Fibroblast of lung (primary cell): ENCODE results near the gene MFAP2. TPM values are rescaled to one million over a fixed set of nuclear protein-coding genes. Genes with fewer than 3 reads are reported as not detected.

Experiments used
- DNase-seq, 2 donors: peaks; one replicate each; pipeline versions ENCODE4 v3.0.0 to v3.0.0-alpha.2; 2010; ENCODE audit warnings: low read depth in 2 of 2
- H2AFZ ChIP-seq: 2 replicates; pipeline ENCODE4 v1.5.1; 2012; ENCODE audit warnings: low read length, control low read depth, inconsistent platforms
- H3K27ac ChIP-seq: 2 replicates; pipeline ENCODE4 v1.5.1; 2011; ENCODE audit warnings: low read length, control low read depth; ENCODE audit not compliant: insufficient read depth
- H3K27me3 ChIP-seq: 2 replicates; pipeline ENCODE4 v1.5.1; 2011; ENCODE audit warnings: mild to moderate bottlenecking, low read length; ENCODE audit not compliant: control insufficient read depth, insufficient read depth
- H3K36me3 ChIP-seq: 2 replicates; pipeline ENCODE4 v1.5.1; 2011; ENCODE audit warnings: low read length; ENCODE audit not compliant: control insufficient read depth, insufficient read depth
- H3K4me1 ChIP-seq: 2 replicates; pipeline ENCODE4 v1.5.1; 2011; ENCODE audit warnings: low read length; ENCODE audit not compliant: control insufficient read depth, insufficient read depth; ENCODE audit errors: extremely low read depth
- H3K4me2 ChIP-seq: 2 replicates; pipeline ENCODE4 v1.5.1; 2011; ENCODE audit warnings: low read length, control low read depth; ENCODE audit not compliant: insufficient read depth; ENCODE audit errors: extremely low read depth
- H3K4me3 ChIP-seq, 4 experiments: fragments of 200-600 bp in 1 of 4; sonication (generic) in 1 of 4; replicated peaks in 1 of 4; 2 replicates each; pipeline ENCODE4 v1.5.1; 2011 to 2016; ENCODE audit warnings: low read length in 4 of 4, low read depth in 3 of 4, mild to moderate bottlenecking in 3 of 4, control low read depth in 2 of 4, inconsistent platforms in 1 of 4, mixed read lengths in 1 of 4; ENCODE audit not compliant: insufficient read depth in 1 of 4; ENCODE audit errors: control extremely low read depth in 1 of 4
- H3K79me2 ChIP-seq: 2 replicates; pipeline ENCODE4 v1.5.1; 2012; ENCODE audit warnings: mild to moderate bottlenecking, low read length, inconsistent platforms; ENCODE audit not compliant: control insufficient read depth, insufficient read depth
- H3K9ac ChIP-seq: 2 replicates; pipeline ENCODE4 v1.5.1; 2011; ENCODE audit warnings: mild to moderate bottlenecking, low read length, control low read depth; ENCODE audit not compliant: insufficient read depth
- H3K9me3 ChIP-seq: 2 replicates; pipeline ENCODE4 v1.5.1; 2012; ENCODE audit warnings: low read depth, low read length; ENCODE audit not compliant: control insufficient read depth, insufficient read depth
- H4K20me1 ChIP-seq: 2 replicates; pipeline ENCODE4 v1.5.1; 2011; ENCODE audit warnings: low read length; ENCODE audit not compliant: control insufficient read depth, insufficient read depth; ENCODE audit errors: extremely low read depth
- CTCF ChIP-seq, 2 donors: IDR thresholded peaks in 1 of 2; conservative IDR thresholded peaks in 1 of 2; 1 replicate in 1 of 2; 2 replicates in 1 of 2; pipeline ENCODE4 v1.5.1; 2011 to 2012; ENCODE audit warnings: low read length in 2 of 2, control low read depth in 1 of 2, inconsistent platforms in 1 of 2, low read depth in 1 of 2, mild to moderate bottlenecking in 1 of 2
- EZH2 ChIP-seq: IDR thresholded peaks from 2 replicates; pipeline ENCODE4 v1.5.1; 2012; ENCODE audit warnings: low read length, control low read depth, mild to moderate bottlenecking; ENCODE audit errors: missing control alignments
- polyA plus RNA-seq, 2 donors: library from polyadenylated mRNA; depleted of rRNA in 1 of 2; stranded (reverse) in 1 of 2; unstranded in 1 of 2; fragments of >200 nt; gene quantifications; 2 replicates each; pipeline ENCODE4 v1.2.1, GENCODE V29; 2011 to 2012; ENCODE audit warnings: missing spikeins in 1 of 2
- total RNA-seq: library from RNA; depleted of rRNA; stranded (reverse); fragments of >200 nt; gene quantifications from 2 replicates; pipeline ENCODE4 v1.2.1, GENCODE V29; 2014

Gene MFAP2
- total and polyA plus RNA-seq, 2 donors (not counting 1 experiment from before 2014, with no cell fraction given) = 14.1 to 16.2 TPM

- H3K27me3 ChIP-seq = no peaks in the 10 kb centered on the region
- DNase-seq = no peak
- H3K79me2 ChIP-seq = no peaks in the 10 kb centered on the region
- TF ChIP-seq EZH2 (no peak), CTCF (conservative IDR thresholded peaks at IDR 0.05 in 1 of 2, IDR thresholded peaks at IDR 0.05 in 1 of 2; ENCODE audit: low read depth in 1 of 2, low read length in 2 of 2) (no peak)
- no peak overlapping the region for H2AFZ ChIP-seq
- no peaks in the 10 kb centered on the region for H3K9me3 ChIP-seq
- no peak overlapping the region for H3K9ac ChIP-seq
- H4K20me1 ChIP-seq = no peaks in the 10 kb centered on the region
- H3K27ac ChIP-seq = no peak overlapping the region
- H3K36me3 ChIP-seq = no peaks in the 10 kb centered on the region
- H3K4me2 ChIP-seq = no peak overlapping the region
- no peak overlapping the region for H3K4me3 ChIP-seq
- no peaks in the 10 kb centered on the region for H3K4me1 ChIP-seq
Observed at GRCh38 chr1:16925635-16926490, 54.6 kb downstream of the MFAP2 start.

GRCh38 chr1:16924919-16925477 lies 55.4 kb downstream of the MFAP2 start:
- Histone ChIP-seq H3K4me3 (no peak overlapping the region), H3K4me1 (no peaks in the 10 kb centered on the region), H3K36me3 (no peaks in the 10 kb centered on the region), H3K9me3 (no peaks in the 10 kb centered on the region), H3K4me2 (no peak overlapping the region), H3K79me2 (no peaks in the 10 kb centered on the region), H3K27ac (no peak overlapping the region), H4K20me1 (no peaks in the 10 kb centered on the region), H2AFZ (no peak overlapping the region), H3K9ac (no peak overlapping the region), H3K27me3 (no peaks in the 10 kb centered on the region)
- TF ChIP-seq CTCF (conservative IDR thresholded peaks at IDR 0.05 in 1 of 2, IDR thresholded peaks at IDR 0.05 in 1 of 2; ENCODE audit: low read depth in 1 of 2, low read length in 2 of 2) (no peak), EZH2 (no peak)
- no peak for DNase-seq

Other genes with a start within 250 kb of the MFAP2 start
- gene RNU1-4, start 240.1 kb downstream of the MFAP2 start, total RNA-seq = under 0.01 and 3,997 TPM in 2 replicates
- not detected in 2 replicates for gene RNU1-4, start 240.1 kb downstream of the MFAP2 start, polyA plus RNA-seq
- under 0.01 and 3,997 TPM in 2 replicates for gene RNU1-2, start 84.6 kb downstream of the MFAP2 start, total RNA-seq
- gene RNU1-2, start 84.6 kb downstream of the MFAP2 start, polyA plus RNA-seq = not detected in 2 replicates
- 20.3 and 22.3 TPM in 2 replicates for gene CROCC, start 58.7 kb downstream of the MFAP2 start, total RNA-seq
- gene CROCC, start 58.7 kb downstream of the MFAP2 start, polyA plus RNA-seq = 3.6 and 3.8 TPM in 2 replicates
- 7.7 and 10.9 TPM in 2 replicates for gene ATP13A2, start 31.3 kb upstream of the MFAP2 start, total RNA-seq
- gene ATP13A2, start 31.3 kb upstream of the MFAP2 start, polyA plus RNA-seq = 6.5 and 9.2 TPM in 2 replicates
- gene SDHB, start 73.4 kb upstream of the MFAP2 start, total RNA-seq = 157 and 170 TPM in 2 replicates
- gene SDHB, start 73.4 kb upstream of the MFAP2 start, polyA plus RNA-seq = 136 and 155 TPM in 2 replicates
- gene PADI2, start 138.8 kb upstream of the MFAP2 start, total RNA-seq = not detected in 2 replicates
- gene PADI2, start 138.8 kb upstream of the MFAP2 start, polyA plus RNA-seq = 0.03 TPM in 1 of 2 replicates, not detected in the other
- not detected in 2 replicates for gene PADI1, start 224.5 kb upstream of the MFAP2 start, total RNA-seq
- gene PADI1, start 224.5 kb upstream of the MFAP2 start, polyA plus RNA-seq = not detected in 2 replicates